ENCODE measurements around the gene MGMT.

Gene MGMT

DNA sequence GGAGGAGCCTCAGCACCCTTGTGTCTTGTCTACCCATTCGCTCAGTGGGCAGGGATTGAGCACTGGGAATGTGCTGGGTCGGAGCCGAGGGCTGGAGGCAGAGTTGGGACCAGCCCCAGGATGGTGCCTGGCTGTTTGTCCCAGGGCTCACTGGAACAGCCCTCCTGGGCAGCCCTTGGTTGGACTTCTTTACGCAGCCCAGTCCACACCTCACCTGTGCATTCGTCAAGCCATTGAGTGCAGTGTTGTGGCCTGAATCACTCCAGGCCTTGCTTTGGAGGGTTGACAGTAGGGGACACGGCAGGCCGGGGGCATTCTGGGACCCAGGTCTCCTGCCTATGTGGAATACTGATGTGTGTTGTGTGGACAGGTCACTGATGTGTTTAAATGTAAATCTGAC lies 229.6 kb downstream of the MGMT start:
- no peak for DNase-seq

DNA sequence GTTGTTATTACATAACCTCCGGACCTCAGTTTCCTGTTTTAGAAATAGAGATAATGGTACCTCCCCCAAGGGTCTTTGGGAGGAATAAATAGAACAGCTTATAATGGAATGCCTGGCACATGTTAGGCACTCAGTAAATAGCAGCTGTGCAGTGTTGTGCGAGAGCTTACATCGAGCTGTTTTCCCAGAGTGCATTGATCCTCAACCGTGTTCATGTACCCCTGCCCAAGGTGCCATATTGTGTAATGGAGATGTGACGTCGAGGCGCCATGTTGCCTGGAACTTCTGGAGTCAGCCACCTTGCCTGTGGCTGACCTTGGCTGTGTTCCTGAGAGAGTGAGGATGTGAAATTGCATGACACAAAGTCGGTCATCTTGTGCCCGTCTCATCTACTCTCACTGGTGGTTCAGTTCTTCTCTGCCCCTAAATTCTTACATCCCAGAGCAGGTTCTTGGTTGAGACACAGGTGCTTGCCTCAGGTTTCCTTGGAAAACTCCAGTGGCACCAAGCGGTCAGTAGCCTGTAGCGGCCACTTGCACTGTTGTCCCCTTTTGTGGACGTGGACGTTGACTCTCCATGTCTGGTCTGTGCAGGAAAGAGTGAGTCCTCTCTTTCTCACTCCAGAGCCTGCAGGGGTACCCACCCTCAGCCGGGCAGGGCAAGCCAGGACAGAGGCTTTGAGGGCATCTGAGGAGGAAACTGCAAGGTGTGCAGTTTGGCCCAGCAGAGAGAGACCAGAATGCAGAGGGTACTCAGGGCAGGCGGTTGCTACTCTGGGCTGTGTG lies 230.6 kb downstream of the MGMT start:
- no peak for DNase-seq

DNA sequence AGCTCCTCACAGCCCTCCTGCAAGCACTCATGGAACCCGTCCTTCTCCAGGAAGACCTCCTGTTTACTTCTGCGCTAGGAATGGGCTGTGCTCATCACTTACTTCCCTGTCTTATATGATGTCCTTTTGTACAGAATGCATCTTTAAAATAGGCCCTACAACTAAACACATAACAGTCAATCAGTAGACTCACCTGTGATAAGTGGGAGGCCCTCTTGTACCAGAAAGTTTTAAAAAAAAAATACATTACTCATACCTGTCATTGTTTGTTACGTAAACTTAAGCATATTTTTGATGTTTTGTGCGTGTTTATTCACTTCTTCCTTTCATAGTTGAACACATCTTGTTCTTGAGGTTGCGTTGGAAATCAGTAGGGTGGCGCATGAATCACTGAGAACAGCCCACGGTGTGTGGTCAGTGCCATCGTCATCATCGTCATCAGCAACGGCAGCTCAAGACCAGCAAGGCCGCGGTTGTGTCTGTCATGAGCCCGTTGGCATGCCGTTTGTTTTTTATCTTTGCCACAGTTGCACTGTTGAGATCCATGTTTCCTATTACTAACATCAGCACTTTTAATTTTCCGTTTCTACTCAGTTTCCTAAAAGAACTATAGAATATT lies 232.8 kb downstream of the MGMT start:
- DNase-seq, result no peak

DNA sequence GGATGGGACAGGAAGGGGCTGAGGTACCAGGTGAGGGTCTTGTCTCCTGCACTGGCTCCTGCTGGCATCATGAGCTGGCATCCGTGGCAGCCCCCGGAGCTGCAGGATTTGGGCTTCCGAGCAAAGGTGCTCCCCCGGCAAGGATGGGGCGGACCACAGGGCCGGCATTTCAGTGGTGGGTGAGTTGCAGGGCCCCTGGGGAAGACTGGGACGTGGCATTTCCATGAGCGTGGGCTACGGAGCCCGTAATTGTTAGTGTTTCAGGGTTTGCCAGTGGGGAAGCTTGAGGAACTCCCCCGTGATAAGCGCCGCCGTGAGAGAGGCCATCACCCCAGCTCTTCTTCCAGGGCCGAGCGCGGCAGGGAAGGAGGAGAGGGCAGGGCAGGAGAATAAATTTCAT lies 235.6 kb downstream of the MGMT start:
- DNase-seq, result no peak

DNA sequence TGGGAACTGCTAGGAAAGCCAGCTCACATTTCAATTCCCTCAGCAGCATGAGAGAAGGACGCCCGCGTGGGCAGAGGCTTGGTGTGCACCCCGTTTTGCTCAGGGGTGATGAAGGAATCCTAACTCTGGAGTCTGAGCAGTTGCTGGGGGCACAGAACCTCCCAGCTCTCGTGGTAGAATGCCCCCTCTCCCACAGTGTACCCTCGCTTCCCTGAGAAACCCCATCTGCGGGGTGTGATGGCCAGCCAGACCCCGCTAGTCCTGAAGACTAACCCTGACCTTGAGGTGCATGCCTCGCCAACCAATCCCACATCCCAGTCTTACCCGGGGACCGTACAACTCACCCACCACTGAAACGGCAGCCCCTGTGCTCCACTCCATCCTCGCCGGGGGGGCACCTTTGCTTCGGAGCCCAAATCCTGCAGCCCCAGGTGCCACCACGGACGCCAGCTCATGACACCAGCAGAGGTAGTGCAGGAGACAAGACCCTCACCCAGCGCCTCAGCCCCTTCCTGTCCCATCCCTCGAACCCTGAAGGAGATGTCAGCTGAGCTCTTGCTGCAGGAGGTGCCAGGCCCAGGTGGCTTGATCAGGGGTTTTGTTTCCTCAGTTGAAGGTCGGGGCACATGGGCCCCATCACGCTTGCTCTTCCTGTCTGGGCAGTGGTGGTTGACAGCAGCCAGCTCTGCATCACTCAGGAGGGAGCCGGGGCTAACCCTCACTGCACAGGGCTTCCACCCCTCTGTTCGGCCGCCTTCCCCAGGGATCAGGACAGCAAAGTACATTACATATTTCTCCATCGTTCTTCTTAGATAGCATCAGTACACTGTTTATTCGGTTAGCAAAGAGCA lies 236.5 kb downstream of the MGMT start:
- no peak for DNase-seq

DNA sequence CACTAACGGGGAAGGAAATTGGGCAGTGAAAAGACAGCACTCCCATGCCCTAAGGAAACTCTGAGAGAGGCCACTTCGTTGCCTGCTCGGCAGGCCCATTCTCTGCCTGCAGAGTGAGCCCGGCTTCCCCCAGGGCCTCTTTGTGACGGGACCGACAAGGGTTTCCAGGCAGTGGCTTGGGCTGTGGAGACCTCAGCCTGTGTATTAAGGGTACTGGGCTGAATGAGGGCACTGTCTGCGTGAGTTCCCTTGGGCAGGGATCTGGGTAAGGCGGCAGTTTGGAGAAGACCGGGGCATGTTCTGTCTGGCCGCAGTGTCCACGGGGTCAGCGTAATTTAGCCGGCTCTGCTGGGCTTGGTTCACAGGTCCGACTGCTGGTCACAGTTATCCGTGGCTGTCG lies 237.2 kb downstream of the MGMT start:
- DNase-seq, result no peak

DNA sequence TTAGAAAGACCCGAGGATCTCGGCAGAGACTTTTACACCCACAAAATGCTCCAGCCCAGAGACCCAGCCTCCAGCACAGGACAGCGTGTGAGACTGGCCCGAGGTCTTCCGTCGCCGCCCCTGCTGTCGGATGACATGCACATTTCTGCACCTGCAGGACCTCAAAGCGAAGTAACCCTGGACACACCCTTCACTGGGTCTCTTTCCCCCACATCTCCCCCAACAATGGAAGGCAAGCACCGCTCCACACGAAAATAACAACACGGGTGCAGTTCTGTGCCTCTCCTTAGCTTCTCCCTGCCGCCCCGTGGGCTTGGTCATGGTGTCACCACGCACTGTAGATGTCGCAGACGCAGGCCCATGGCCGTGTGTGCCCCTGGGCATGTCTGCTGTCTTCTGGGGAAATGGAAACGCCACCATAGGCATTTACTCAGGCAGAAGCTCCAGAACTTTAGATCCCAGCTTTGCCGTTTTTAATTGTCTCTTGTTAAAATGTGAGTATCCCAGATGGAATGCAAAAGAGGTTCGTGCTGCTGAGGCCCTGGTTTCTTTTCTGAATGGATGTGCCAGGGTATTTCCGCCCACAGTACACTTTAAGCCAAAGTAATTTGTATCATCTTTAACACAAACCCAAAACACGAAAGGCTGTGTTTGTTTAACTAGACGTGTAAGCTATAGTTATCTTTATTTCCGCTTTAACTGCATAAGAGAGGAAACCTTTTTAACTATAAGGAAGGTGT lies 237.9 kb downstream of the MGMT start:
- no peak for DNase-seq

DNA sequence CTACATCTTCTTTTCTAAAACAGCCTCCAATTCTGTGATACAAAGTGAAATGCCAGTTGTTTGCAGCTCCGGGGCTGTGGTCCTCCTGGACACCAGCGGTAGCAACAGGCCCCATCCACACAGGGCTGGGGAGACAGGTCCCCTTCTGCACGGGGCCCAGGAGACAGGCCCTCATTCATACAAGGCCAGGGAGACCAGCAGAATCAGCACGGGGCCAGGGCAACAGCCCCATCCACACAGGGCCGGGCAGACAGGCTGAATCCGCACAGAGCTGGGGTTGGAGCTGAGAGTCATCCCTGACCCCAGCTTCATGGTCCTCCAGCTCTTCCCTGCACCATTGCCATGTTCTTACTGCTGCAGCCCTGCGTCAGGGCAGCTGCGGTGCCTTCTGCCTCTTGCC lies 238.6 kb downstream of the MGMT start:
- no peak for DNase-seq

DNA sequence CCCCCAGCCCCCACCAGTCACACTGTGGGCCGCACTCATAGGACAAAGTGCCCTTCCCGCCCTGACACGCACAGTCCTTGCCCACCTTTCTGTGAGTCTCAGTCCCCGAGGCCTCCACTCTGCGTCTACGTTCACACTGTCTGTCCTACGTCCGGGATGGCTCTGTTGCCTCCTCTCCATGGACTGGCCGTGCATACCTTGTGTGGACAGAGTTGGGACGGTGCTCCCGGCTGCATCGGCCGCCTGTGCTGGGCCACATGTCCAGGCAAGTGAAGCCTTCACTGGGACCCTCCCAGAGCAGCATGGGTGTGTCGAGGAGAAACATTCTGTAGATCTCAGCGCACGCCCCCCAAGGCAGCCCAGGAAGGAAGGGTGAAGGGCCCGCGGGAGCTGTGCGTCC lies 239.0 kb downstream of the MGMT start:
- DNase-seq, result no peak

DNA sequence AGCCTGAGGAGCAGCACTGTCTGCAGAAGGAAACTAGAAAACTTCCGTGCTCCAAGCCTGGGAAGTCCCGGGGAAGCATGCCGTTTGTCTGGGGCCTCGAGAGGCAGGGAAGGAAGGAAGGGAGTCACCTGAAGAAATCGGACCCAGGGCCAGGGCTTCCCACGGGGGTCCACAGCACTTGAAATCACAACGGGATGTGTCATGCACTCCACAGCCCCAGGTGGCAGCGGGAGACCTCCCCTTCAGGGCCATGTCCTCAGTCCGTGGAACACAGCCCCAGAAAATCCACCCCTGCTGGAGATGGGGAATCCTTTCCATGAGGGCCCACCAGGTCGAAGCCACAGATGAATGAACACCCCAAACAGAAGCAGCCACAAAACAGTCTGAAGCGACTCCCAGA lies 239.5 kb downstream of the MGMT start:
- DNase-seq, result no peak

DNA sequence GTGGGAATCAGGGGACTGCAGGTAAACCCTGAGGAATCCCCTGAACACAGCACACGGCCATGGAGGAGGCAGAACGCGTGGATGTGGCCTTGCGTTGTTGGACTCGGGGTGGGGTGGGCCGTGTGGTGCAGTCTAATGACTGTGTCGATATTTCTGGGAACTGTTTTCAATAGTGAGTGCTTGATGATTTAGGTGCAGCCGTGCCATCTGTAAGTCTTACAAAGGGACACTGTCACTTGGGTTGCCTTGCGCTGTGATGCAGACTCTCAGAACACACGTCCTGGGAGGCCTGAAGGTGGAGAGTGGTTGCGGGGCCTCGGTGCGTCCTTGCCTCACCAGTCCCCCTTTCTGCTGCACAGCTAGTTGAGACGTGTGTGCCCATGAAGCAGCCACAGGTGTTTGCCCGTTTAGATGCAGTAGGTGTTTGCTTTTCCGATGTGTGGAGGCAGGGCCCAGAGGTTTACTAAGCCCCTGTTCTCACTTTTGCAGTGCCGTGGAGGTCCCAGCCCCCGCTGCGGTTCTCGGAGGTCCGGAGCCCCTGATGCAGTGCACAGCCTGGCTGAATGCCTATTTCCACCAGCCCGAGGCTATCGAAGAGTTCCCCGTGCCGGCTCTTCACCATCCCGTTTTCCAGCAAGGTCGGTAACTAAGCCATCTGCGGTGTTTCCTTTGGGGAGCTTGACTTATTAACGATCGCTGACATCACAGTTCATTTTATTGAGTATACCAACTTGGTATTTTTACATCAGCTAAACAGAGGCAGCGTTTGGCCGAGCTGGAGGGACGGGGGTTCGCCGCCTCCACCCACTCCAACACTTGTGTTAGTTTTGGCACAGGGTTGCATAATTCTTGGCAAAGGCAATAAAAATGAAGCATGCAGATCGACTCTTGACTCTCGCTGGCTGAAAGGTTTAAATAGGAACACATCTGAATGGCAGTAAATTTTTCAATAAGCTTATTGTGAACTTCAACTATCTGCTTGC lies 240.7 kb downstream of the MGMT start:
- DNase-seq, result no peak

DNA sequence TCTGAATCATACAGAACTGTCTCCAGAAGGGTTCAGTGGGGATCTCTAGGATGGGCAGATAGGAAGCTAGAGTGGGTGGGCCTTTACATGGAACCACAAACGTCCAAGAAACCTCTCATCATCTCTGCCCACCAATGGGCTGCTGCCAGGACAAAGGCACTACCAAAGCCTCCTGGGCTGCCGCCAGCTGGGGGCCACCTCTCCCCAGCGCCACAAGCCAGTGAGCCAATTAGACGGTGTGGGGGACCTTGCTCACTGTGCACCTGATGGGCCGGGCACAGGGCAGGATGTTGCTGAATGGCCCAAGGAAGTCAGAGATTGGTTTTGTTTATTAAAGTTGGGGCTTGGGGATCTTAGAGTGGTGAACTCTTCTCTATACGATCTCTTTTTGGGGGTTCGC lies 242.1 kb downstream of the MGMT start:
- DNase-seq, result no peak

DNA sequence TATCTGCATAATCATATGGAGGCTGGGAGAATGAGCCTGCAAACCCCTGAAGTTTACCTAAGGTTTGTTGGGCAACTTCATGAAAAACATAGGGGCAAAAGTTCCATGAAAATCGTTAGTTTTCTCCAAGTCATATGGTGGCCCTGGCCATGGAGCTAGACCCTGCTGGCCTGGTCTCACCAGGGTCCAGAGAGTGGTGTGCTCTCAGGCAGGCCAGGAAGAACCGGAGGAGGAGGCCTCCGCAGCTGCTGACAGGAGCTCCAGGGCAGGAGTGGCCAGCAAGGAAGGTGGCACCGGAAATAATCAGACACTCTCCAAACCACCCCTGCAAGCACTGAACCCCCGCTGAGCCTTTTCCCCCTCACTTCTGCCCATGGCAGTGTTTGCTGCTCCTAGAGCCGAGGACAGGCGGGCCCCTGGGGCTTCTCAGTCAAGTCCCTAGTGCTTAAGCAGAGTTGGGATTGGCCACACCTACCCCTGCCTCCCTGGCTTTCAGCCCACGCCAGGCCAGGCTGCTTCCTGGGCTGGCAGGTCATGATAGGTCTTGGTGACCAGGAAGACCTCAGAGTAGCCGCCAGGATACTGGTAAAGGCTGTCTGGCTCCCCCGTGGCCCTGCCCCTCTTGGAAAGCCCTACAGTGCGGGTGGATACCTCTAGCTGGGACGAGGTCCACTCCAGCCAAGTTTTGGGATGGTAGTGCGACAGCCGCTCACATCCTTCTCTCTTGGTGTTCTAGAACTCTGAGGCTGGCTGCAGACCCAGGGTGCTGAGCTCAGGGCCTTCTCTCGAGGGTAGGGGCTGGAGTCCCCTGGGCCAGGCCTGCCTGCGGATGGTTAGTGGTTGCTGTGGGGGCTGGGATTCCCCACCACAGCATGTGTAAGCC lies 242.8 kb downstream of the MGMT start:
- no peak for DNase-seq

DNA sequence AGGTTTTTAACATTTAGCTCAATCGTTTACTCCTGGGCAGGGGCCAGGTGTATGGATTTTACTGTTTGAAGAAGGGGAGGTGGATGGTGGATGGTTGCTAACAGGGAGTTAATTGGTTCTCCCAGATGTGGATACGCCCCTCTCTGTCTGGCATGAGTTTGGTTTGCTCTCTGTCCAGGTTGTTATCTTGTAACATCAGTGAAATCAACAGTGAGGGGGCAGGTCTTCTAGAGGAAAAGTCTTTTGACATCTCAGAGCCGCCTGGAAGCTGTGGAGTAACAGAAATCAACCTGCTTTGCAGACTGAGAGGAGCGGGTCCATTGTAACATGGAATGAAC lies 243.4 kb downstream of the MGMT start:
- no peak for DNase-seq

DNA sequence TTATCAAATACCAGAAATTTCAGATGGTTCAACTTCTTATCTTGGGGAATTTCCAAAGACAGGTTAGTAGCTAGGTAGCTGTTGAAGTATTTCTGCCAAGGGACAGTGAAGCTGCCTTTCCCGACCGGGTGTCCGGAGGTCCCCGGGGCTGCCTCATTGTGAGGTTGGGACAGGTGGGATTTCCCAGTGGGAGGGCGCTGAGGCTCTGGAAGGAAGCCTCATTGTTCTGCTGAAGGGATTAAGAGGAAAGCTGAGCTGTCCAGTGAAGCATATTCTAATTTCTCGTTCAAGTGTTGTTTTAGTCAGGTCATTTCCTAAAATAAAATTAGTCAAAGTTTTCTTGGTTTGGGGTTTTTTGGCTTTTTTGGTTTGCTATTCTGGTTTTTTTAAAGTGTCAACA lies 244.2 kb downstream of the MGMT start:
- no peak for DNase-seq

DNA sequence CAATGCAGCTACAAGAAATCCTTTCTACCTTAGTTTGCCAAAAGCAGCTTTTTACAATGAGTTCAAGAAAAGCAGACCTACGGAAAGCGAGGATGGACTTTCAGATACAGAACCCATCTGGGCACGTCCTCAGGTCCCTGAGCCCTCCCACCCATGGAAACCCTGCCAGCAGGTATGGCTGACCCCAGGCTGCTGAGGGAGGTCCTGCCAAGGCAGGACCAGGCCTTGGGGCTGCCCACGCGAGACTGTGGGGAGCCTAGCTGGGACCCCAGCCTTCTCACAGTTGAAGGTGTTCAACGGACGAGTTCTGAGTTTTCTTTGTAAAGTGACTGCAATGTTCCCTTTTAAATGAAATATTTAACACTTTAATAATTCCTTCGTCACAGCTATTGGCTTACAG lies 245.0 kb downstream of the MGMT start:
- no peak for DNase-seq

DNA sequence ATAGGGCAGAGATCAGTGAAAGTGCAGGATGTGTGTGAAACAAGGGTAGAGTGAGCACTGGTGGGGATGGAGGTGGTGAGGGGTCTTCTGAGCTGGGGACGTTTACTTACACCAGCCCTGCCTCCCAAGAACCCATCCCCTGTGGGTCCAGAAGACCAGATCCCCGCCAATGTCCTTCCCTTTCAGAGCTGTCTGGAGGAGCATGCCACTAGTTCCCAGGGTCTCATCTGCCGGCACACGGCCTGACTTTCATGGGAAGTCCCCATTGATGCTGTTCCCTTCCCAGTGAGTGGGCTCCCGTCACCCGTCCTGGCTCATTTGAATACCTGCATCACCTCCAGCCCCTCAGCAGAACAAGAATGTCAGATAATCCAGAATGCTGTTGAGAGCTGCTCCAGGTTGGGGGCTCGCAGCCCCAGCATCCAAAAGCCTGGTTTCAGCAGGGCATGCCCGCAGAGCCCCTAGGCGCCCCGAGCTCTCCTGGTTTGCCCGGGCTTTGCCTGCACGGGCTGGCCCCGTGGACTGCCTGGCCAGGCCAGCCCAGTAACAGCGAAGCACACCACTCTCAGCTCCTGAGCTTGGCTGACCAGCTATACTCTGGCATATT lies 246.7 kb downstream of the MGMT start:
- DNase-seq, result no peak

DNA sequence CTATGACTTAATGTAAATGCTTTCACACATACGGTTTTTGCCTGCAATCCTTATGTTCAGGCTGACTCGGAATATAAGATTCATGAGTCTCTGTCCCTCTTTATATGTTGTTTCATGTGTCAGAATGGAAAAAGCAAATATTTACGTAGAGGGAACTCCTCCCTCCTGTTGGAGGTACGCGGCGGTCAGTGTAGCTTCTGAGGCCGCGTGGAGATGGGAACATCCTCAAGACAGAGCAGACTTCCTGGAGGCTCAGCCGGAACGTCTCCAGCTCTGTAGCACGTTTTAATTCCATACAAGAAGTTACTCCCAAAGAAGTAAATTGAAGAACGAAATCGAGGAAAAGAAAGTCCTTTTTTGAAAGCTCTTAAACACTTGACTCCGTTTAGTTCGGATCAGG lies 248.8 kb downstream of the MGMT start:
- no peak for DNase-seq

DNA sequence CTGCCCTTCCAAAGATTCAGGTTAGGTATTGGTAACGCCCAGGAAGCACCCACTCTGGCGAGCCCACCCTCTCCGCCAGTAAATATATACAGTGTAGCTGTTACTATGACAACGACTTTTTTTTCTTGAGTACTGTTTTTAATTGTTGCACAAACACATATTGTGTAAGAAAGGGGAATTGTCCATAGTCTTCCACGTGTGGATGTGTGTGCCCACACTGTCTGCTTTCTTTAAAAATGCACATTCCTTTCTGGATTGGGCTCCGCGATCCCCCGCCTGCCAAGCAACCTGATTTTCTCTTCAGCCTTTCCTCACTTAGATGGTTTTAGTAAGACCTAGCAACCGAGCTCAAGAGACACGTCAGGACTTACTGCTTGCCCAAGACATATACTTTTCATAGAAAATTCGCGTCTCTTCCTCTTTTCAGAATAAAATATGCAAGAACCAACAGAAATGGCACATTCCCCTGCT lies 249.2 kb downstream of the MGMT start:
- no peak for DNase-seq

DNA sequence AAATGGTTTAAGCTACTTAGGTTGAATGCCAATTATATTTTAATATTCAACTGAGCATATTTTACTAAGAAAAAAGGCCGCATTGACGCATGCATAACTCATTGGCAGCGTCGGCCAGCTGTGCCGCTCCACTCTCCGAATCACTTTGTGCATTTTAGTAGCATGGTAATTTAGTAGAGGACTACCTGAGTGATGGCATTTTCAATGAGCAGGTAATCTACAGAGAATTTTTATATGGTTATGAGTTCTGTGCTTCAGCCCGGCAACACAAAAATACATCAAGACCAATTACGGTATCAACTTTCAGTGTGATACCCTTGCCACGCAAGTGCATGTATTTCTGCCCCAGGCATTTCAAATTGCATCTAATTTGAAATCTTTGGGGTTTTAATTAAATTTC lies 249.8 kb downstream of the MGMT start:
- no peak for DNase-seq
